Thyroid gland (tissue), 4 donors: ENCODE data around the gene INKA1.

Experiments
- CTCF ChIP-seq, 6 experiments: fragments of 200-600 bp in 3 of 6; fragments of 450-650 bp in 3 of 6; sonication (generic) in 3 of 6; IDR thresholded peaks; one replicate each; pipeline ENCODE4 v1.5.1; 2016 to 2019; ENCODE audit warnings: antibody characterized with exemption in 6 of 6, mild to moderate bottlenecking in 2 of 6, inconsistent platforms in 1 of 6, moderate library complexity in 1 of 6
- POLR2A ChIP-seq, 2 donors: fragments of 450-650 bp; IDR thresholded peaks; one replicate each; pipeline ENCODE4 v1.6.1; 2017; ENCODE audit warnings: antibody characterized with exemption in 2 of 2, mild to moderate bottlenecking in 2 of 2, moderate library complexity in 1 of 2

GRCh38 chr3:49754536-49754935 is 48.5 kb upstream of the INKA1 start:
- TF ChIP-seq CTCF (IDR thresholded peaks at IDR 0.05): no peak
- TF ChIP-seq POLR2A (IDR thresholded peaks at IDR 0.05): no peak
